ENCODE measurements around the gene COL5A1.

The COL5A1 gene

DNA sequence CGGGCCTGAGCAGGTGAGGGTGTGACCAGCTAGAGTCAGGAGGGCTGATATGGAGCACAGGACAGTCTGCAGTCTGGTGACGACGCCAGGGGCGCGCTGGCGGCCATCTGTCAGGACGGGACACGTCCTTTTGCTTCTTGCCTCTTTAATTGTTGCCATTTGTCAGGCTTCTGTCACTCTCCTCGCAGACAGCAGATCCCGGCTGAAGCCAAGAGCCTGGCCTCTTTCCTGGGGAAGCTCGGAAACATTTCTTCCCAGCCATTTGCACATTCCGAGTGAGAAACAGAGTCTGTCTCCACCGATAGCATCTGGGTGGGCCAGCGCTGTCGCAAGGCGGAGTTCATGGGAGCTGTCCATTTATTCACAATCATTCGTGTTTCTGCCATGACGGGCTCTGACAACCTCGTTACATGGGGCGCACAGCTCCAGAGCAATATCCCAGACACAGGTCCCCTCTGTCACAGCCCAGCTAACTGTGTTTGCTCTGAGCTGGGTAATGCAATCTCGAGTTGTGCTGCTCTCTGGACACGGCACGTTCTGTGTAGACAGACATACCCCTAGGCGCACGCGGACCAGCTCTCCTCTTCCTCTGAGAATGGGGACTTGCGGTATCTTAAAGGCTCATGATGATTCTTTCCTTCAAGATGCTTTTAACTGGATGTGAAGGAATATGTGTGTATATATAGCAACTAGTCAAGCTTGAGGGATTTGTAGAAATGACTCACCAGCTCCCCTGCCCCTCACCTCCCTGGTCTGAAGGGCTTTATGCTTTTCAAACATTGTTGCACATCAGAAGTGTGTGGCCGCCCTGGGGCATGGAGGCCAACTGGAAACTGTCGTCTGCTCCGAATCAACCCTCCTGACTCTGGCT, 133.7 kb downstream of the COL5A1 start:
- no peak for FAIRE-seq

DNA sequence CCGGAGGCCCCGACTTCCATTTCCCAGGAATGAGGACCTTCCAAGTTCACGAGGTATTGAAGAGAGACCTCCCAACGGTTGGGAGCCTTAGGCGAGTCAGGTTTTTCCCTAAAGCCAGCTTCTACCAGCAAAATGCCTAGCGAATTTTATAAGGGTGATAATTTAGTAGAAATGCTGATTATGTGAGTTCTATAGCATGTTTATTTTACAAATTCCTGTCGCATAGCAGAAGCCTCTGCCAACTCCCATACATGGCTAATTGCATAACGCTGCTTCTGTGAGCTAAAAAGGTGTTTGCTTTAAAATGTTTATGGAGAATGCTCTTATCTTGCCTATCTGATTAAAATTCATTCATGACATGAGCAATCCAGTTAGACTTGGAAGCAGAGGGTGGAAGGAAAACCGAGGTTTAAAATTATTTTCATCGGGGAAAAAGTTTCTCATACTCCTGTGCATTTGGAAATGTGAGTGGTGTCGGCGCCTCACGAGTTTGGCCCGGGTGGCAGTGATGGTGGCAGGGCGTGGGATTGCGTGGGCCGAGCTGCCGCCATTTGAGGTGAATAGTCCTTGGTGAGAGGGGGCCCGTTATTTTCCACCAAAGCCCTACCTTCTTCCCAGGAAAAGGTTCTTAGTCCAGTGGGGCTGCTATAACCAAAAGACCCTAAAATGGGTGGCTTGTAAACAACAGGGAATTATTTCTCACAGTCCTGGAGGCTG, 134.6 kb downstream of the COL5A1 start:
- FAIRE-seq, result no peak

DNA sequence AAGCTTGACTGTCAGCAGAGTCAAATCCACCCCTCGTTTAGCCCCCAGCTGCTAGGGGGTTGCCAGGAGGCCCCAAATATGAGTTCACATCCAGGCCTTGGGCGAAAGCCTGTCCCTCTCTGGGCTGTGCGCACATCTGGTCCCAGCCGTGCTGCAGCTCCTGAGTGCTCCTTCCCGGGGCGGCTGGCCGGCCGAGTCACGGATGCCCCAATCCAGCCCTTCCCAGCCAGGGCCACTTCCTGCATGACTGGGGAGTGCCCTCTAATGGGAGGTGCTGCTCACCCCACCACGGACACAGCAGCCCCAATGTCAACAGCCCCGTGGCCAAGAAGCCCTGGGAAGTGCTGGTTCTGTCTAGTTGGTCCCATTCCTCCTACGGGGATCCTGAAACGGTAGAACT, 135.6 kb downstream of the COL5A1 start:
- FAIRE-seq, result no peak

DNA sequence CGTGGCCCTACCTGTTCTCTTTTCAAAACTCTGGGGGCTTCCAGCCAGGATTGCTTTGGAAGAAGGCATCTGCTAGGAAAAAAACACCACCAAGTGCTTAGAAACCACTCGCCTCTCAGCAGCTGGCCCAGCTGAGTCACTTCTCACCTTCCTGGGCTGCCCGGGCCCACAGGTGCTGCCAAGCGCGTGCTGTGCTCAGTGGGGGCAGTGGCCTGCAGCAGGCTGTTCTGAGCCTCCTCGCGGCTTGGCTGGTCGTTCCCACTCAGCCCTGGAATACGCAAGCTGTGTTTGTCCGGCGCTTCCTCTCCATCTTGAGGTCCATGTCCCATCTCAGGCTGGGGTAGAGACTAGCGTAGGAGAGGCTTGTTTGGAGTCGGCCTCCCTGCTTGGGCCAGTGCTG, 136.6 kb downstream of the COL5A1 start:
- no peak for FAIRE-seq

DNA sequence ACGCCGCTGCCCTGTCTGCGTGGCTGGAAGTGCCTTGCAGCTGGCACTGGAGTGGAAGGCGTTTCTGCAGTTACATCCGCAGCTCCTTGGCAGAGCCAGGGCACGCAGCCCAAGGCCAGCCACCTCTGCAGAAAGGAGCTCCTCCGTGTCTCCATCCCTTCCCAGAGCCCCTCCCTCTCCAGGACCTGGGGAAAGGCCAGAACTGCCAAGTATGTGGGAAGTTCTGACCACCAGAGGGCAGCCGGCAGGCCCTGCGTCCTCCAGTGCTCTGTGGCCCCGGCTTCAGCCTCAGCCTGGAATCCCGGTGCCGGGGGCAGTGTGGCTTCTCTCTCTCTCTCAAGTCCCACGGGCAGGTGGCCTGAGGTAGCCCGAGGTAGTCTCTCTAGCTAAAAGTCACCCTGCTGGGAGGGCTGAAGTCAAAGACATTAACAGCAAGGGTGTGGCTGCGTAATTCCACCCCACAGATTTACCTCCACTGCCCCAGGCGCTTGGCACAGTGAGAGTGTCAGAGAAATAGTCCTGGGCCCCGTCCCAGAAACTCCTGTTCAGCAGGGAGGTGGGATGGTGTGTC, 137.3 kb downstream of the COL5A1 start:
- no peak for FAIRE-seq

DNA sequence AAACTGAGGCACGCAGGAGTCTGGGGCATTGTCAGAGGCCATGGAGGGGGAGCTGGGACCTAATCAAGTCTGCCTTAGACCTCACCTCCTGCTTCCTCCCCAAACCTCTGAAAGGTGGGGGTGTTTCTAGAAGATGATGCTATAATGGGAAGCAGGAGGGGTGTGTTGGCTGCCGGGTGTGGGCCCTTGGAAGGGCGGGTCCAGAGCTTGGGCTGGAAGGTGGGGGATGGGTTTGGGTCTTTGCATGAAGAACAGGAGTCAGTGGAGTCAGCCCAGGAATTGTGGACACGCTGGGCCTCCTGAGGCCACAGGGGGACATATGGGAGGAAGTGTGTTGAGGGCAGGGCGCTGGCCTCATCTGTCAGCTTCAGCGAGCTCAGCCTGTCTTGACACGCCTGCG, 138.0 kb downstream of the COL5A1 start:
- FAIRE-seq, result no peak

DNA sequence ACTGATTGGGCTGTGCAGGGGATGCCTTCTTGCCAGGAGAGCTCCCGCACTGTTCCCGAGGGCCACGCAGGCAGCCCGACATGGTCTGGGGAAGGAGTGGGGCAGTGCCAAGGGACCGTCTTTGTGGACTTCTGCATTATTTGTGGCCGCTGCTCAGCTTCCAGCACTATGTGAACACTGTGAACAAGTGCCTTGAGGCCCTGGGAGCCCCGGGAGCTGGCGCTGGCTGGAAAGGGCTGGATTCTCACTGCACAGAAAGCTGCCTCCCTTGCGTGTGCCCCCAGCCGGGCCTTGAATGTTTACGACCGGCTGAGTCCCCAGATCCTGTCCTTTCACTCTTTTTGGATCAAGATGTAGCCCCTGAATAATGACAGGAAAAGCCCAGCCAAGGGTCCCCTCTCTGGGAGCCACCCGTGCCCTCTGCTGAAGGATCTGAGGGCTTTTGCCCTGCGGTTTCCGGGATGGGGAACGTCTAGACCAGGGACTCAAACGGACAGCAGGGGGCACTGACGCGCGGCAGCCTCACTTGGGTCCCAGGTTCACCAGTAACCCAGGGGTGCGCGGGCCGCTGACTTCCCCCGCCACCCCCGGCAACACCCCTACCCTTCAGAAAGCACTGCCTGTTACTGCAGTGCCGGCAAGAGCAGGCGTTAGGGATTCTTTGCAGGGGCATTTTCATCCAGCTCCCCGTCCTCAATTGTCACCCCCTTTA, 140.1 kb downstream of the COL5A1 start:
- FAIRE-seq, result no peak

DNA sequence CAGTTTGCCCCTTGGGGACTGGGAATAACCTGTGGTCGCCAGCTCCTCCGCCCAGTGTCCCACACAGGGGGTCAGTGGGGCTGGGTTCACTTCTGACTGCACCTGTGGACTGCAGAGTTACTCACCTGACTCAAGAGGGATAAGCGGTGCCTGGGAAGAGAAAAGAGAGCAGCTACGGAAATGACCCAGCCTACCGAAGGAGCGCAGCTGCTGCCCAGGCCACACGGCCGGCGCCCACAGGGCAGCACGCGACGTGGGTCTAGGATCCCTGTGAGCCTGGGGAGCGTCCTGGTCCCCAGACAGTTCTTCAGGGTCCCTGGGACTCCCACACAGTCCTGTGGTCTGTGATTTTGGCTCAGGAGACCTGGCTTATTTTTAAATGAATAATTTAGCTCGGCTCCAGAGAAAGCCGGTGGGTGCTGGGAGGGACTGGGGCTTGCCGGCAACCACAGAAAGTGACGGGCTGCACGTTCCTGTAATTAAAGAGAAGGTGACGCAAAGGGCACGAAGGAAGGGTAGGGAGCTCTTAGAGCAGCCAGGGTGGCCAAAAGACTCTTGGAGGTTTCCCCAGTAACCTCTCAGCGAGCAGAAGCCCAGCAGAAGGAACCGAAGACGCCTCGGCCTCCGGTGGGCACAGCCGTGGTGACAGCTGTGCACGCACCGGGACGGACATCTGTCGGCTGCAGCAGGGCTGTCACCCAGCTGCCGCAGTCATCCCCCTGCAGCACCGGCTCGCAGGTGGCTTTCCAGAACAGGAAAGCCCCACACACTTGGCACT, 141.5 kb downstream of the COL5A1 start:
- FAIRE-seq, result no peak

DNA sequence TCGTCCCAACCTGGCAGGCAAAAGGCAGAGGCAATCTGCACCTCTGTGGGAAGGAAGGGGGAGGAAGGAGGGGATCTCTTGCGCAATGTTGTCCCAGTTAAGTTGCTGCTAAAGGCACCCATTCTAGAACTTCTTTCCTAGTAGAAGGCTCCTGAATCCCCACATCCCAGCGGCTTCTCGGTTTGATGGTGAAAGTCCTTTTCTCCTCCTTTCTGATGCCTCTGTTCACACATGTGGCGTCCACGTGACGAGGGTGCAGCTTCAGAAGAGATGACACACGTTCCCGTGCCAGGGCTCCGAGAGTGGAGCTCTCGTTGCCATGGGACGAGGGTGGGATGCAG, 142.1 kb downstream of the COL5A1 start:
- no peak for FAIRE-seq

DNA sequence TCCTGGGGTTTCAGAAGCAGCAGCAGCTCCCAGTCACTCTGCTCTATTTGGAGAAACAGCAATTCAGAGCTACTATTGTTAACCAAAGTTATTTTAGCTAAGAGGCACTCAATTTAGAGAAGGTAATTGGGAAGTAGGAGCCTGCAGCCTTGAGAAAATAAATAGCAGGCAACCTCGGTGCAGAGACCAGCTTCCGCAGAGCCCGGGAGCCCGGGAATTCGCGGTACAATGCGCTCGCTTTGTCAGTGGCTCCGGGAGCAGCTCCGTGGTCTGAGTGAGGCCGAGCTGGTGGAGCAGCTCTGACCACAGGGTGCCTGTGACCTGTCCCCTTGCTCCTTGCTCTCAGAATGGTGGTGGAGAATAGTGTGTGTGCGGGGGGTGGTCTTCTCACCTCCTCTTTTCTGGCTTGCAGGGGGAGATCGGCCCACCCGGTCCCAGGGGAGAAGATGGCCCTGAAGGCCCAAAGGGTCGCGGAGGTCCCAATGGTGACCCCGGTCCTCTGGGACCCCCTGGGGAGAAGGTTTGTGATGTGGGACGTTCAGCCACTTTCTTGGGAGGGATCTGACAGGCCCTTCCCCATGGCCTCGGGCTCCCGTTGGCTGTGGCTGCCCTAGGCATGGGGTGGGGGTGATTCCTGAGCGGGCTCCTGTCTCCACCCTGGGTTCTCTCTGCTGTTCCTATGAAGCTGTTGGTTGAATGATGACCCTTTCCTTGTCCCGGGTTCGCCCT, 143.1 kb downstream of the COL5A1 start:
- no peak for FAIRE-seq

DNA sequence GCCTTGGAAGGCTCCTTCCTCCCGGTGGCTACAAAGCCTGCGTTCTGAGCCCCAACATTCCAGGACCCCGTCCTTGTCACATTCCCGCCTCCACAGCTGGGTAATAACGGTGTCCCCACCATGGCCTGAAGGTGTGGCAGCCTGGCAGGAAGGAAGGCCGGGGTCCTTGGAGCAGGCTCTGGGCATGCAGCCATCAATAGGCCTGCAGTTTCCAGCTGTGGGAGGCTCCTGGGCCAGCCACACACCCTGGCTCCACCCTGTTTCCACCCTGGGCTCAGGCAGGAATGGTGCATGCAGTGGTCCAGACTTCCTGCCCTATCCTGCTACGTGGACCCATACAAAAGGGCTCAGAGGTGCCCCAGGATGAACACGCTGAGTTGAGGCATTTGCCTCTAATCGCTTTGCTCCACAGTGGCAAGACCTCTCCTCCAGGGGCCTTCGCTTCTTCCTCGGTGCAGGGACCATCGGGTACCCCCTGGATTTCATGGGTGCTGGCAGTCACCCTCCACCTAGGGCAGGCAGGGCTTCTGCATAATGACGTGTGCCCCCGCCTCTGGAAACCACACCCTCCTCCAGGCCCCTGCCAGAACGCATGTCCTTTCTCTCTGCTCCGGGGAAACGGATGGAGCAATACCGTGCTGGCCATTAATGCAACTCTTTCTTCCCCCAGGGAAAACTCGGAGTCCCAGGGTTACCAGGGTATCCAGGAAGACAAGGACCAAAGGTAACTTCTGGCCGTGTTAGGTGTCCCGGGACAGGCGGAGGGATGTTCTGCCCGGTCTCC, 143.9 kb downstream of the COL5A1 start:
- no peak for FAIRE-seq

DNA sequence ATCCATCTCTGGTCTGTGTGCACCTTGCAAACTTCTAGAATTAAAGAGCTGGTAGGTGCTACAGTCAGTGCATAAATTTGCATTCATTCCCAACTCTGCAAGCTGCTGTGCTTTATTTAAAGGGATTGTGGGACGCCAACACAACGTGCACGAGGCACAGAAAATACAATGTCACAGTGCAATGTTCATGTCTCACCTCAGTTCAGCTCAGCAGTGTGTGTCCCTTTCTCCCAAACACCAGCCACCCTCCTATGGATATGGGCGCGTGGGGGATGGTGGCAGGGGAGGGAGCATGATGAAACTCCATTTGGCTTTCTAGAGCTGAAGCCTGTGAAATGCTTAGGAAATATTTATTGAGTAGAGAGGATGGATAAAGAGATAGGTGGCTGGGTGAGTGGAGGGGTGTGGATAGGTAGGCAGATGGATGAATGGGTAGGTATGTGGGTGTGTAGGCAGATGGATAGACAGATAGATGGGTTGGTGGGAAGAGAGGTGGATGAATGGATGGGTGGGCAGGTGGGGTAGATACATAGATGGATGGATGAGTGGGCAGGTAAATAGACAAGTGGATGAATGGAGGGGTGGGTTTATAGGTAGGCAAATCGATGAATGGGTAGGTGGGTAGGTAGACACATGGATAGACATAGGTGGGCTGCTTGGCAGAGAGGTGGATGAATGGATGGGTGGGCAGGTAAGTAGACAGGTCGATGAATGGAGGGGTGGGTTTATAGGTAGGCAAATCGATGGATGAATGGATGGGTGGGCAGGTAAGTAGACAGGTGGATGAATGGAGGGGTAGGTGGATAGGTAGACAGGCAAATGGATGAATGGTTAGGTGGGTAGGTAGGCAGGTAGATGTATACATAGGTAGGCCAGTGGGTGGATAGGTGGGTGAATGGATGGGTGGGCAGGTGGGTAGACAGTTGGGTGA, 146.3 kb downstream of the COL5A1 start:
- no peak for FAIRE-seq

DNA sequence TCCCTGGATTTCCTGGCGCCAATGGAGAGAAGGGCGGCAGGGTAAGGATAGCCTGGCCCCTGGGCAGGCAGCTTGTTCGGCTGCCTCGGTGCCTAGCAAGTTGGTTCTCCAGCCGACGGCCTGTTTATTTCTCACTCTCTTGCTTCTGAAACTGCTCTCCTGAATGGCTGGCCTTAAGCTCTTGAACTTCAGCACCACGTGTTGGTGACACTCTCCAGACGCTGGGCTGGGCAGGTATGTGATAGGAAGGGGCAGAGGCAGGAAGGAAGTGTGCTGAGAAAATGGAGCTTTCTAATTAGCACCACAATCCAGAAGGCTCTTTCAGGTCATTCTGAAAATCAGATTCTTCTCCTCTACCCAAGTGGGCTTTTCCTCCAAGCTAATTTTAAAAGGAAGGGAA, 147.6 kb downstream of the COL5A1 start:
- FAIRE-seq, result no peak

DNA sequence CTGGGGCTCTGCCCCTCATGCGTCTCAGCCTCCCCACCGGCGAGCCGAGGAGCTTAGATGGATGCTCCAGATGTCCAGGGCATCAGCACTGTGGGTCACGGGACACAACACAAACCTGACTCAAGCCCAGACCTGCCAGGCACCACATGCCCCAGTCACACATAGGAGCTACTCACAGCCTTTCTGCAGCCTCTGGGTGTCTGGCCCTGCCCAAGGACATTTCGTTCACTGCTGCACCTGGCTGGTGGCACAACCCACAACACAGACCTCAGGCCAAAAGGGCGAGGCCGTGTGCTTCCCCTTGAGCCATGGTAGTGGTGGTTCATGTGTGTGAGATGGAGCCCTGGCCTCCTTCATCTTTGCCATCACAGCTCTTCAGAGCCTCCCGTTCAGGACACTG, 149.4 kb downstream of the COL5A1 start:
- FAIRE-seq, result no peak

DNA sequence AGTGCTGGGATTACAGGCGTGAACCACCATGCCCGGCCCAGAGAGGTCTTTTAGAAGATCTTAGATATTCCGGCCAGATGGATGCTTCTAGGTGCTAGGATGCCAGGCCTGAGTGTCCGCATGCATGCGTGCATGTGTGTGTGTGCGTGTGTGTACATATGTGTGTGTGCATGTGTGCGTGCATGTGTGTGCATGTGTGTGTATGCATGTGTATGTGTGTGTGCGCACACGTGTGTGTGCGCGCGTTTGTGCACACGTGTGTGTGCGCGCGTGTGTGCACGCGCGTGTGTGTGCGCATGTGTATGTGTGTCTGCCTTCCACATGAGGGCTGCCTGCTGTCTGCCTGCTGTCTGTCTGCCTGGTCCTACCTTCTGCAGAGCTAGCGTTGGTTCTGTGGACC, 151.0 kb downstream of the COL5A1 start:
- no peak for FAIRE-seq

DNA sequence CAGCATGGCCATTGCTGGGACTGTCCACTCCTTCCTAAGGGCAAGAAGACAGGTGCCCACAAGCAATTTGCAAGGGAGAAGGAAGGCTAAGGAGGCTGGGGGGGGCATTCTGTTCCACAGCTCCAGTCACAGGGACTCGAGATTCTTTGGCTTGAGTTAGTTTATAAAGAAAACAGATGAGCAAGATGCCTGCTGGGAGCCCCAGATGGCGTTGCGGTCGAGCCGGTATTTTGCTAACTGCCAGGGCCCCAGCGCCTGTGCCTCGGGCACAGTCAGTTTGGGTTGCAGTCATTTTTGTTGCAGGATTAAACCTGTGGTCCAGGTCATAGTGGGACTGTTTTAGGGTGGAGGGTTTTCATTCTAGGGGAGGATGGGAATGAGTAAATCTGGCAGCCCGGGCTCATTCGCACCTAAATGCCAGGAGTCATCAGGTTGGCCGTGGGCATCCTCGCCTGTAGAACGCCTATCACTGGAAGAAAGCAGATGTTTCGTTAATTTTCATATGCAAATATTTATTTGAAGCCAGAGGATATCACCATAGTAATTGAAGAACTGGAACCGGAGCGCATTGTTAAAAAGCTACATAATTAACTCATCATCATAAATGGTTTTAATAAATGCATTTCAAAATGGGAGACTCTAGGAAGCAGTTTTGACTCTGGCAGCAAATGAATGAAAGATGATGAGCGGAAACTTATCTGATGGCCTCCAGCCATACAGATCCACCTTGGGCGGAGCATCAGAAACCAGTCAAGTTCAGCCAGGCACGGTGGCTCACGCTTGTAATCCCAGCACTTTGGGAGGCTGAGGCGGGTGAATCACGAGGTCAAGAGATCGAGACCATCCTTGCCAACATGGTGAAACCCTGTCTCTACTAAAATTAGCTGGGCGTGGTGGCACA, 151.9 kb downstream of the COL5A1 start:
- FAIRE-seq, result no peak

DNA sequence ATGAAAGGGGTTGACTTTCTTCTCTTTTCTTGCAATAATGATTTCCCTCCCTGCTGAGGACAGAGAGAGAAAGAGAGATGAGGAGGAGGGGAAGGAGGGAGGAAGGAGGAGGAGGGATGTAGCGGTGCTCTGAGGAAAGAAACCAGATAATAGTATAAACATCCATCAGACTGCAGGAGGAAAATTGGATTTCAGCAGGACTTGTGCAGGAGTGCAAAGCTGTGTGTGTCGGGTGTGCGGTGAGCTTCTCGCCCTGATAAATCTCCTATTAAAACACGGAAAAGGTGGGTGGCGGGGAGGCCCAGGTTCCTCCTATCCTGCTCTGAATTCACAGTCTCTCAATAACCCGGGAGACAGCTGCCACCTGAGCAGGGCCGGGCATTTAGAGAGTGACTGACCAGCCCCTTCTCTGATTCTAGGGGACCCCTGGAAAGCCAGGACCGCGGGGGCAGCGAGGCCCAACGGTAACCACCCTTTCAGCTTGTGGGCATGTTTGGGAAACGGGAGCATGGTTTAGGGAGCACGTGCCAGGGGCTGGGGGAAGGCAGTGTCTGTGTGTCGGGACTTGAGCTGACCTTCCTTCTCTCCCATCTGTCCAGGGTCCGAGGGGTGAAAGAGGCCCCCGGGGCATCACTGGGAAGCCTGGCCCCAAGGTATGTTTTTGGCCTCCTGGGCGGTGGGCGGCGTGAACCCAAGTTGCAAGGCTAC, 153.2 kb downstream of the COL5A1 start:
- FAIRE-seq, result no peak

DNA sequence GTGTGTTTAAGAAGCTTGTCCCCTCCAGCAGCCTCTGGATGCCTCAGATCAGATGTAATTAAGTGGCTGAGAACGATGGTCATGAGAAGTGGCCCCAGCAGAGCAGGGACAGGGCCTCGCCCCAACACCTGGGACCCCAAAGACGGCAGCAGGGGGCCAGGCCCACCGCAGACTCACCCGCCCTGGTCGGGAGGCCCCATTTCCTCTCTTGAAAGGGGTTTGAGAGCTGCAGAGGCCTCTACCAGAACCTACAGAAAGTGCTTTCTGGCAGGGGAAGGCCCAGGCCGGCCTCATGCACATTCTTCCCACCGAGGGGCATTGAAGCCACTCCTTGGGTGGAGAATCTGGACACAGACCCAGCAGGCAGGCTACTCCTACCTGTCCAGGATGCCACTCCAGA, 153.8 kb downstream of the COL5A1 start:
- FAIRE-seq, result no peak
